NB4 (cell line): Measurements from ENCODE around the gene TNRC6A.

Experiments used
- POLR2A ChIP-seq: IDR thresholded peaks from 2 replicates; pipeline ENCODE4 v1.6.1; 2011; ENCODE audit warnings: mild to moderate bottlenecking; ENCODE audit not compliant: insufficient read length; ENCODE audit errors: extremely low read depth
- TF ChIP-seq, protein P1 (sequence below): IDR thresholded peaks from 2 replicates; pipeline ENCODE4 v1.6.1; 2011; ENCODE audit warnings: low read depth, low read length

DNA sequence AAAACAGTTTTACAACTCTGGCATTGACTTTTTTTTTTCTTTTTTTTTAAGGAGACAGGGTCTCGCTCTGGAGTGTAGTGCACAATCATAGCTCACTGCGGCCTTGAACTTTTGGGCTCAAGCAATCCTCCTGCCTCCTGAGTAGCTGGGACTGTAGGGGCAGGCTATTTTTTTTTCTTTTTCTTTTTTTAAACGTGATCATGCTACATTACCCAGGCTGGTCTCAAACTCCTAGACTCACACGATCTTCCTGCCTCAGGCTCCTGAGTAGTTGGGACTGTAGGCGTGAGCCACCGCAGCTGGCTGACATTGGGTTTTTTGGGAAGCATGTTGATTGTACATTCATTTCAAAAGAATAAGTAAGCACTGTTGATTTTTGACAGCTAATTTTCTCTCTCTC, 32.1 kb downstream of the TNRC6A start:
- TF ChIP-seq POLR2A = no peak
- TF ChIP-seq, protein P1, sequence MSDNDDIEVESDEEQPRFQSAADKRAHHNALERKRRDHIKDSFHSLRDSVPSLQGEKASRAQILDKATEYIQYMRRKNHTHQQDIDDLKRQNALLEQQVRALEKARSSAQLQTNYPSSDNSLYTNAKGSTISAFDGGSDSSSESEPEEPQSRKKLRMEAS = no peak
